Measurements from ENCODE around the gene LMO1. TPM values are rescaled to one million over a fixed set of nuclear protein-coding genes. Genes with fewer than 3 reads are reported as not detected.

Gene LMO1
- total RNA-seq, 1 donor from 2014 or later = 2.7 TPM

DNA sequence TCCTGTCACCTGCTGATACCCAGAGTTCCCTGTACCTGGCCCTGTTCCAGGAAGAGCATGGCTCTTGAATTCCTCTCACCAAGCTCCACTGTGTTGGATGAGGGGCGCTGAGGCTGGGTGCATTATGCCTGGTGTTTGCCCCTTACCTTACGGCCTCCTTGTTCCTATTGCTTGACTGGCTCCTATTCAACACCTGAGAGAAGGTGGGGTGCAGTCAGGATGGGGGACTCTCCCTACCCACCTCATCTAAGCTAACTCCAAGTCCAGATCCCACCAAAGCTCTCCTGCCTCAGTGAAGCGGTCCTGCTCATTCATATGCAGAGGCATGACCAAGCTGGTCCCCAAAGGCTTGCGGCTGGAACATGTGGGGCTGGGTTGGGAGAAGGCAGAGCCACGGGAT lies 59.1 kb downstream of the LMO1 start:
- Mint-ChIP-seq H3K4me3 (no peak overlapping the region), H3K4me1 (ENCODE audit: unreplicated experiment) (peaks cover 6% of the 10 kb centered on the region), H3K27me3 (peaks cover 18% of the 10 kb centered on the region), H3K36me3 (no peaks in the 10 kb centered on the region), H3K27ac (no peak overlapping the region), H3K9me3 (no peaks in the 10 kb centered on the region)
- DNase-seq (ENCODE audit: extremely low spot score, unreplicated experiment) = no peak
- TF ChIP-seq, protein P1, sequence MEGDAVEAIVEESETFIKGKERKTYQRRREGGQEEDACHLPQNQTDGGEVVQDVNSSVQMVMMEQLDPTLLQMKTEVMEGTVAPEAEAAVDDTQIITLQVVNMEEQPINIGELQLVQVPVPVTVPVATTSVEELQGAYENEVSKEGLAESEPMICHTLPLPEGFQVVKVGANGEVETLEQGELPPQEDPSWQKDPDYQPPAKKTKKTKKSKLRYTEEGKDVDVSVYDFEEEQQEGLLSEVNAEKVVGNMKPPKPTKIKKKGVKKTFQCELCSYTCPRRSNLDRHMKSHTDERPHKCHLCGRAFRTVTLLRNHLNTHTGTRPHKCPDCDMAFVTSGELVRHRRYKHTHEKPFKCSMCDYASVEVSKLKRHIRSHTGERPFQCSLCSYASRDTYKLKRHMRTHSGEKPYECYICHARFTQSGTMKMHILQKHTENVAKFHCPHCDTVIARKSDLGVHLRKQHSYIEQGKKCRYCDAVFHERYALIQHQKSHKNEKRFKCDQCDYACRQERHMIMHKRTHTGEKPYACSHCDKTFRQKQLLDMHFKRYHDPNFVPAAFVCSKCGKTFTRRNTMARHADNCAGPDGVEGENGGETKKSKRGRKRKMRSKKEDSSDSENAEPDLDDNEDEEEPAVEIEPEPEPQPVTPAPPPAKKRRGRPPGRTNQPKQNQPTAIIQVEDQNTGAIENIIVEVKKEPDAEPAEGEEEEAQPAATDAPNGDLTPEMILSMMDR (conservative IDR thresholded peaks at IDR 0.05) = no peak

DNA sequence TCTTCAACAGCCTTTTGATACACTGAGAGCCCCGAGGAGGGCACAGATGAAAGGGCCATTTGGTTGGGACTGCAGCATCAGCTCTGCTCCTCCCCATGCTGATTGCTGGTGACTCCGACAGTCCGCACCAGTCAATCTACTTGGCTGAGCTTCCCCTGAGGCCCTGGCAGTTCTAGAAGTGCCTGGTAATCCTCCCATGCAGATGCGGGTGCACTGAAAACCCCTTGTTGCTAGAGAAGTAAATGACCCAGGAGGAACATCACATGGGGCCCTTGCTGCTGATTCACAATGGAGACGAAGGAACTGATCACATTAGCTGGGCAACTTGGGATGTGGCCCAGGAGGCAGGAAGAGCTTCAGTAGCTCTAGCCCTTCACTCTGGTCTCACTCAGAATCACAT lies 59.7 kb downstream of the LMO1 start:
- no peak for DNase-seq (ENCODE audit: extremely low spot score, unreplicated experiment)
- peaks cover 22% of the 10 kb centered on the region for H3K27me3 Mint-ChIP-seq
- H3K36me3 Mint-ChIP-seq = no peaks in the 10 kb centered on the region
- no peak overlapping the region for H3K4me3 Mint-ChIP-seq
- peaks cover 6% of the 10 kb centered on the region for H3K4me1 Mint-ChIP-seq (ENCODE audit: unreplicated experiment)
- H3K27ac Mint-ChIP-seq = no peak overlapping the region
- TF ChIP-seq, protein P1 (conservative IDR thresholded peaks at IDR 0.05) = no peak
- no peaks in the 10 kb centered on the region for H3K9me3 Mint-ChIP-seq

DNA sequence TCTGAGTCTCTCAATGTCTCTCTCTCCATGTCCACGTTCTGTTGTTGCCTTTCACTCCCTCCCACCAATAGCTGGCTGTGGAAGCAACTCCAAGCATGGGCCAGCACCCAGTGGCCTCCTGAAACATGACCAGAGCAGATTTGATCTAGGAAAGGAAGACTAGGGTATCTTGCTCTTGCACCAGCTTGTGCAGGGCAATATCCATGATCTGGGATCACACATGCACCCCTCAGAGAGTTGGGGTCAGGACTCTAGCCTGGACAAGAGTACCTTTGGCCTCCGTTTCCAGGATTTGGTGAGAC lies 60.3 kb downstream of the LMO1 start:
- DNase-seq (ENCODE audit: extremely low spot score, unreplicated experiment) = no peak
- H3K4me3 Mint-ChIP-seq = no peak overlapping the region
- peaks cover 6% of the 10 kb centered on the region for H3K4me1 Mint-ChIP-seq (ENCODE audit: unreplicated experiment)
- H3K36me3 Mint-ChIP-seq = no peaks in the 10 kb centered on the region
- H3K9me3 Mint-ChIP-seq = no peaks in the 10 kb centered on the region
- TF ChIP-seq, protein P1 (conservative IDR thresholded peaks at IDR 0.05) = no peak
- no peak overlapping the region for H3K27ac Mint-ChIP-seq
- peaks cover 28% of the 10 kb centered on the region for H3K27me3 Mint-ChIP-seq

DNA sequence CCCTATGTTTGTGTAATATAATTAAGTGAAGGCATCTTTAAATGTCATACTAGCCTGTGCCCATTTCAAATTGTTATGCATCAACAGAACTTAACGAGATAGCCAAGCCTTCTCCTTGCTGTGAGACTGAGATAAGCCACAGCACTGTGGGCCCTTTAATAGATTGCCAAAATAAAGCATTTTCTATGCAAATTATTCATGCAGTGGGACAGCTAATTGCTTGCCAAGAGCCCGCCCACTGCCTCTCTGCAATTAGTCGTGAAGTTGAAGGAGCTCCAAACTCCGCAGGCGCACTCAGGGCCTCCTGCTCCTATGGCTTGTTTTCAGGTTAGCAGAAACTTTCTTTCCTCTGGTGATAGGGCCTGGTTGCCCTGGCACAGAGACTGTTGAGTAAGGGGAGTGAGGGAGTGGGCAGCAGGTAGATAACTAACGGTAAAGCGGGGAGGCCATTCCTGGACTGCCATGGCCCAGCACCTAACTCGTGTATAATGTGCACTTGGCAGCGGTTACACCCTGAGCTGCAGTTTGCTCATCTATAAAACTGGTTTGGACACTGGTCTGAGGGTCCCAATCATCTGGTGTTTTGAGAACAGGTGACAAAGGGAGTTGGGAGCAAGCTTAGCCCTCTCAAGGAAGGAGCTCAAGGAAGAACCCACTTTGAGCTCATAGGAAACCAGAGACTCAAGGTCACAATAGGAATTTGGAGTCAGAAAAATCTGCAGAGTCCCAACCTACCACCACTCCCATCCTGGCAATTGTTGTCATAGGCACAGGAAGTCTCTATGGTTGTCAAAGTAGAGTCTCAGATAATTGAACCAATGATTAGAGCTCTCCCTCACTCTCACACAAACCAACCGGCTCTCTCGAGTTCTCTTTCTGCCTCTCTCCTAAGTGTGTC lies 60.9 kb downstream of the LMO1 start:
- DNase-seq (ENCODE audit: extremely low spot score, unreplicated experiment) = no peak

DNA sequence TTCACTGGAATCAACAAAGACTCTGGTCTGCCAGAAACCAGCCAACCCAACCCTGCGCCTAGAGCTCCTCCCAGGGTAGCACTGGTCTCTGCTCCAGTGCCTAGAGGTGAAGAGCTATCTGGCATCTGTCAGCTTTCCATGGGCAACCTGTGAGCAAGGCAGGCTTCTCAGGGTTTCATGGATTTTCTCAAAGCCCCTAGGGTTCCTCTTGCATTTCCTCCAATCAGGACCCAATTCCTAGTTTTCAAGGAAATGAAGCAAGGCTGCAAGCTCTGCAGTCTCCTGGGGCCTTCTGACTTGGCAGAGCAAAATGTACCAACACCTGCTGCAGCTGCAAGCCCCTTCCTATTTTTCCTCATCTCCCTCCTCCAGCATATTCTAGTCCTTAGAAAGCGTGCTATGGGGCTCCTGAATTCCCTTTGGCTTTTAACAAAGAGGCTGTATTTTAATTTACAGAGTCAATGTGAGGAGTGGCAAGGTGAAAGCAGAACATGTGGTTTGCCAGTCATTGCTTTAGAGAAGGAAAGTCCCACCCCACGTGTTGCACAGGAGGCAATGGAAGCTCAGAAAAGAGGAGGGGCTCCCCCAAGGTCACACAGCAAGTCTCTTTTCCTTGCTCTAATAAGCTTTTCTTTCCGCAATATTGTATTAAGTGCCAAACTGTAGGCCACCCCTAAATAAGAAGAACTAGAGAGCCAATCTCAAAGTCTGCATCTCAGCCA lies 61.9 kb downstream of the LMO1 start:
- peaks cover 33% of the 10 kb centered on the region for H3K27me3 Mint-ChIP-seq
- H3K4me3 Mint-ChIP-seq = no peak overlapping the region
- DNase-seq (ENCODE audit: extremely low spot score, unreplicated experiment) = no peak
- no peaks in the 10 kb centered on the region for H3K36me3 Mint-ChIP-seq
- H3K9me3 Mint-ChIP-seq = no peaks in the 10 kb centered on the region
- peaks cover 2% of the 10 kb centered on the region for H3K4me1 Mint-ChIP-seq (ENCODE audit: unreplicated experiment)
- no peak overlapping the region for H3K27ac Mint-ChIP-seq
- TF ChIP-seq, protein P1 (conservative IDR thresholded peaks at IDR 0.05) = no peak

More for the DNA sequence above, 60.9 kb downstream of the LMO1 start:
- Mint-ChIP-seq H3K36me3 (no peaks in the 10 kb centered on the region), H3K27me3 (peaks cover 28% of the 10 kb centered on the region), H3K4me1 (ENCODE audit: unreplicated experiment) (peaks cover 6% of the 10 kb centered on the region), H3K9me3 (no peaks in the 10 kb centered on the region), H3K4me3 (no peak overlapping the region), H3K27ac (no peak overlapping the region)
- TF ChIP-seq, protein P1 (conservative IDR thresholded peaks at IDR 0.05) = no peak

All from type B pancreatic cell (in vitro differentiated cells).